Esophagus squamous epithelium (tissue), 5 donors: ENCODE data around the gene CTNNB1. TPM values are rescaled to one million over a fixed set of nuclear protein-coding genes. Genes with fewer than 3 reads are reported as not detected.

ENCODE experiments used
- DNase-seq: peaks from one replicate; lab custom pipeline; 2025; lab: John Stamatoyannopoulos, UW
- H3K27ac ChIP-seq, 4 donors: fragments of 200-600 bp; sonication (generic); one replicate each; pipeline ENCODE4 v1.5.1; 2016 to 2019; ENCODE audit warnings: mild to moderate bottlenecking in 1 of 4
- H3K27me3 ChIP-seq, 4 donors: fragments of 200-600 bp; sonication (generic); 1 replicate in 3 of 4; 2 replicates in 1 of 4; pipeline versions ENCODE4 v1.5.1 to v1.6.0; 2017 to 2021; ENCODE audit warnings: antibody characterized with exemption in 1 of 4
- H3K36me3 ChIP-seq, 3 donors: fragments of 200-600 bp; sonication (generic); one replicate each; pipeline ENCODE4 v1.5.1; 2016 to 2019
- H3K4me1 ChIP-seq, 3 donors: fragments of 200-600 bp; sonication (generic); one replicate each; pipeline ENCODE4 v1.5.1; 2017 to 2019
- H3K4me3 ChIP-seq, 4 donors: fragments of 200-600 bp; sonication (generic); 1 replicate in 3 of 4; 2 replicates in 1 of 4; pipeline ENCODE4 v1.5.1; 2016 to 2019; ENCODE audit warnings: mild to moderate bottlenecking in 2 of 4, moderate library complexity in 1 of 4
- H3K9me3 ChIP-seq, 3 donors: fragments of 200-600 bp; sonication (generic); one replicate each; pipeline ENCODE4 v1.5.1; 2016 to 2019
- CTCF ChIP-seq, 6 experiments: fragments of 450-650 bp in 4 of 6; fragments of 200-600 bp in 2 of 6; sonication (generic) in 2 of 6; IDR thresholded peaks; one replicate each; pipeline ENCODE4 v1.5.1; 2016 to 2019; ENCODE audit warnings: antibody characterized with exemption in 6 of 6, mild to moderate bottlenecking in 4 of 6, moderate library complexity in 4 of 6
- POLR2A ChIP-seq, 4 donors: fragments of 450-650 bp; IDR thresholded peaks; one replicate each; pipeline ENCODE4 v1.6.1; 2017; ENCODE audit warnings: antibody characterized with exemption in 4 of 4, mild to moderate bottlenecking in 4 of 4, moderate library complexity in 3 of 4
- WGBS, 2 donors: methylation state at CpG; one replicate each; pipeline ENCODE4 v1.1.5; 2018; 5-methylcytosine and 5-hydroxymethylcytosine counted together
- intact Hi-C: fragments of 100-400 bp; cut with DNase I; formaldehyde crosslinking; loops from one replicate; pipeline ENCODE4 v1.15.0; 2022
- total RNA-seq, 4 donors: library from RNA; depleted of rRNA; stranded (reverse); fragments of >200 nt; gene quantifications; one replicate each; pipeline ENCODE4 v1.1.0, GENCODE V29; 2016
- donor health status: DM: yes; HTN: yes; CAD: no.

Gene CTNNB1
- total RNA-seq, 4 donors from 2014 or later, result 219 to 430 (median 290) TPM

- intact Hi-C loops, result no loop called here
- WGBS, 2 donors, result 79 to 94% methylated on average over 2 of the region's 3 CpGs
- H3K9me3 ChIP-seq, result no peaks in the 10 kb centered on the region
- TF ChIP-seq CTCF (IDR thresholded peaks at IDR 0.05), result no peak
- no peak for TF ChIP-seq POLR2A (IDR thresholded peaks at IDR 0.05)
- no peak overlapping the region for H3K4me3 ChIP-seq
- peaks cover 0 to 6% (median 0%) of the 10 kb centered on the region in 3 donors for H3K36me3 ChIP-seq
- DNase-seq, result no peak
- no peaks in the 10 kb centered on the region for H3K27me3 ChIP-seq
- no peaks in the 10 kb centered on the region for H3K4me1 ChIP-seq
- no peak overlapping the region for H3K27ac ChIP-seq
Observed at GRCh38 chr3:41248525-41248924, 49.2 kb downstream of the CTNNB1 start.

GRCh38 chr3:41249318-41249717 is 50.0 kb downstream of the CTNNB1 start:
- intact Hi-C loops, result no loop called here
- Histone ChIP-seq H3K4me1 (no peaks in the 10 kb centered on the region), H3K4me3 (no peak overlapping the region), H3K9me3 (no peaks in the 10 kb centered on the region), H3K36me3 (peaks cover 0 to 6% (median 0%) of the 10 kb centered on the region in 3 donors), H3K27ac (no peak overlapping the region), H3K27me3 (no peaks in the 10 kb centered on the region)
- TF ChIP-seq POLR2A (IDR thresholded peaks at IDR 0.05), result no peak
- no peak for TF ChIP-seq CTCF (IDR thresholded peaks at IDR 0.05)
- 100% methylated on average over 3 of the region's 3 CpGs; no CpG with 5 or more reads in 1 of the 2 donors for WGBS, 2 donors
- DNase-seq, result no peak

GRCh38 chr3:41250825-41251224 is 51.5 kb downstream of the CTNNB1 start:
- no peak for DNase-seq
- Histone ChIP-seq H3K4me1 (no peaks in the 10 kb centered on the region), H3K4me3 (no peak overlapping the region), H3K9me3 (no peaks in the 10 kb centered on the region), H3K36me3 (no peaks in the 10 kb centered on the region), H3K27ac (no peak overlapping the region), H3K27me3 (no peaks in the 10 kb centered on the region)
- TF ChIP-seq CTCF (IDR thresholded peaks at IDR 0.05), result no peak
- no peak for TF ChIP-seq POLR2A (IDR thresholded peaks at IDR 0.05)
- intact Hi-C loops, result no loop called here
- 76 to 80% methylated on average over 1 to 2 of the region's 2 CpGs for WGBS, 2 donors

- no peak for TF ChIP-seq CTCF (IDR thresholded peaks at IDR 0.05)
- TF ChIP-seq POLR2A (IDR thresholded peaks at IDR 0.05), result no peak
- no peaks in the 10 kb centered on the region for H3K9me3 ChIP-seq
- WGBS, 2 donors, result 100% methylated on average over 1 of the region's 1 CpG
- no peak overlapping the region for H3K4me3 ChIP-seq
- no peaks in the 10 kb centered on the region for H3K27me3 ChIP-seq
- H3K36me3 ChIP-seq, result no peaks in the 10 kb centered on the region
- H3K4me1 ChIP-seq, result no peaks in the 10 kb centered on the region
- intact Hi-C loops, result no loop called here
- DNase-seq, result no peak
- H3K27ac ChIP-seq, result no peak overlapping the region
Observed at GRCh38 chr3:41251593-41251992, 52.3 kb downstream of the CTNNB1 start.

- TF ChIP-seq POLR2A (IDR thresholded peaks at IDR 0.05), result no peak
- TF ChIP-seq CTCF (IDR thresholded peaks at IDR 0.05), result no peak
- Histone ChIP-seq H3K36me3 (no peaks in the 10 kb centered on the region), H3K27me3 (no peaks in the 10 kb centered on the region), H3K4me3 (no peak overlapping the region), H3K4me1 (no peaks in the 10 kb centered on the region), H3K9me3 (no peaks in the 10 kb centered on the region), H3K27ac (no peak overlapping the region)
- no peak for DNase-seq
- WGBS, 2 donors, result 70 to 91% methylated on average over 4 of the region's 4 CpGs
- intact Hi-C loops, result no loop called here
Observed at GRCh38 chr3:41258239-41258800, 59.0 kb downstream of the CTNNB1 start.
